ENCODE data around the gene CRELD2.
A peak's percentile ranks its signal among the peaks of the same experiment; 100 is the strongest.
"Not testable (repeated sequence)": the region's sequence is repeated elsewhere in the genome, so short reads cannot be mapped to it uniquely, and the experiment has no call there.

The CRELD2 gene

DNA sequence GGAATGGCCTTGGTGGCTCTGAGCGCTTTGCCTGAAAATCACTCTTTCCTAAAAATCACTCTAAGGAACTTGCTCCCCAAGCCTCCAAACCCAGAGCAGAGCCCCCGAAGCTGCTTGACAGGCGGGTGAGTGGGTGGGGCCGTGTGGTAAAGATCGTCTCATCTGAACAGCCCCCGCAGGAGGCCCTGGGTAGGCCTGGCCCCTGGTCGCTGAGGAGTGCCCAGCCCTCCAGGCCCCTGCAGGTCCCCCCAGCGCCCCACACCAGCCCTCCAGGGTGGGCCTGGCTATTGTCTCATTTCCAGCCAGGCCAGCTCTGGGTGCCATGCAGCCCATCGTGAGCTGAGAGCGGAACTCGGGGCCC lies 25.0 kb downstream of the CRELD2 start:
- DNase-seq (ENCODE audit: low spot score) (no peak), FAIRE-seq (no peak)

DNA sequence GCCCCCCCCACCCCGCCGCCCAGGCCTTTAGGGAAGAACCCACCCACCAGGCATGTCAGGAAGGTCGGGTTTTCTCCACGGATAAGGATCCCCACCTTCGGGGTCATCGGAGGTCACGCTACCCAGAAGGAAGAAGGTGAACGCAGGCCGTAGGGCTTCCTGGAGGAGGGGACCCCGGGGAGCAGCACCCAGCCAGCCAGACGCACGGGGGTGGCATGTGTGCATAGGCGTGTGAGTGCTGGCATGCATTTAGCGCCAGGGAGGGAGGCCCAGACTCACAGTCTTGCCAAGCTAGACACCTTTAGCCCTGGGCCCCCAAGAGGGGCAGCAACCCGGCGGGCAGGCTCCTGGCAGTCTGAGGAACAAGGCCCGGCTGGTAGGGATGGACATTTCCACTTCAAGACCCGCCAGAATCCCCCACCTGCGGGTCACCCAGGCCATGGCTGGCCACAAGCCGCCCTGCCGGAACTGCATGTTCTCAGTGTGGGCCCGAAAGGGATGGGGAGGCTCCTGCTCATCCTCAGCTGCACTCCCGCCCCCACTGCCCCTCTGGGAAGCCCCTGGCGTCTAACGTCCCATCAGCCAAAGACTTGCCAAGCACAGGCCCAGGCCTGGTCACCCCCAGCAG lies 25.5 kb downstream of the CRELD2 start:
- no peak for DNase-seq (ENCODE audit: low spot score)
- FAIRE-seq = no peak

DNA sequence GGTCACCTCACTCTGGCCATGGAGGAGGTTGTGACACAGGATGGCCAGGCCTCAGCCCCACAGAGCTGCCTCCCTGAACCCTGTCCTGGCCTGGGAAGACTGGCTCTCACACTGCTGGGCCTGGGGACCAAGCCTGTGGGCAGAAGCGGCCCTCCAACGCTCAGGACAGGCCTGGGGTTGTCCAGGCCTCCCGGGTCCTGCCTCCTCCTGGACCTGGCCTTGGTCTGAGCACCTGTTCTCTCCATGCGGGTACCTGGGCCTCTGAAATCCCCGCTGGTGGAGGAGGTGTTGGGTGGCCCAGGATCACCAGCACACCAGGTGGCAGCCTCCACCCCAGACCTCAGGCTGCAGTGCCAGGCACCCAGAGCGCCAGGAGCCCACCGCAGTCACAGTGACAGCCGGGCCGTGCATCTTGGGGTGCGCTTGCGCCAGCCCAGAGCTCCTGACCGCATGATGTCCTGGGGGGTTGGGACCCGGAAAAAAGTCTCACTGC lies 26.0 kb downstream of the CRELD2 start:
- FAIRE-seq = no peak
- DNase-seq (ENCODE audit: low spot score) = no peak

DNA sequence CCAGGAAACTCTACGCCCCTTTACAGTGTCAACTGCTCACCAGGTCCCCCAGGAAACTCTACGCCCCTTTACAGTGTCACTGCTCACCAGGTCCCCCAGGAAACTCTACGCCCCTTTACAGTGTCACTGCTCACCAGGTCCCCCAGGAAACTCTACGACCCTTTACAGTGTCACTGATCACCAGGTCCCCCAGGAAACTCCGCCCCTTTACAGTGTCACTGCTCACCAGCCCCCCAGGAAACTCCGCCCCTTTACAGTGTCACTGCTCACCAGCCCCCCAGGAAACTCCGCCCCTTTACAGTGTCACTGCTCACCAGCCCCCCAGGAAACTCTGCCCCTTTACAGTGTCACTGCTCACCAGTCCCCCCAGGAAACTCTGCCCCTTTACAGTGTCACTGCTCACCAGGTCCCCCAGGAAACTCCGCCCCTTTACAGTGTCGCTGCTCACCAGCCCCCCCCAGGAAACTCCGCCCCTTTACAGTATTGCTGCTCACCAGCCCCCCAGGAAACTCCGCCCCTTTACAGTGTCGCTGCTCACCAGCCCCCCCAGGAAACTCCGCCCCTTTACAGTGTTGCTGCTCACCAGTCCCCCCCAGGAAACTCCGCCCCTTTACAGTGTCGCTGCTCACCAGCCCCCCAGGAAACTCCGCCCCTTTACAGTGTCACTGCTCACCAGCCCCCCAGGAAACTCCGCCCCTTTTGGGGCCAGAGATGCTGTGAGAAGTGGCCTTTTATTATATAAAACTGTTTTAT lies 26.8 kb downstream of the CRELD2 start:
- not testable (repeated sequence) for DNase-seq (ENCODE audit: low spot score)
- peak; percentile 56 for FAIRE-seq

DNA sequence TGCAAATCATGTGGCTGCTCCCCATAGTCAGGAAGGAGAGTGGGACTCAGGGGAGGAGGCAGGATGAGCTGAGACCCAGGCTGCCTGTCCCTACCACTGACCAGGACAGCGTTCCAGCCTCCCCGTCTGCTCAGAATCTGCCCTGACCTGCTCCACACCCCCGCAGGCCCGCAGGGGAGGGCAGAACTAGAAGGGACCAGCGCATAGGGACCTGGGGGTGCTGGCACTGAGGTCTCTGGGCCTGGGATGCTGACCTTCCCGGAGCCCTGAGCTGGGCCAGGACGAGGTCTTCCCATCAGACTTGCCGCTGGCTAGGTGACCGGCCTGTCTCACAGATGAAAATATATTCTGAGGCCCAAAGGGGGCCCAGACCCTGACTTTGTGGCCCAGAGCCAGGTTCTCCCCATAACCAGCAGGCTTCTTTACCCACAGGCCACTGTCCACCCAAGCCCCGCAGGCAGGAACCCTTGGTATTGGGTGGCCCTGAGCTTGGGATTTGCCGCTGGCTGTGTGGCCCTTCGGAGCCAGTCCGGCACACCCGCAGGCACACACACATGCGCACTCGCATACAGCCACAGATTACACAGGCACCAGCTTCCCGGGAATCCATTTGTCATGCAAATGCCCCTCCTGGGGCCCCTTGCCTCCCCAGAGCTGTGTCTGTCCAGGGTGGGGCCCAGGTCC lies 28.3 kb downstream of the CRELD2 start:
- DNase-seq (ENCODE audit: low spot score) (no peak), FAIRE-seq (no peak)

DNA sequence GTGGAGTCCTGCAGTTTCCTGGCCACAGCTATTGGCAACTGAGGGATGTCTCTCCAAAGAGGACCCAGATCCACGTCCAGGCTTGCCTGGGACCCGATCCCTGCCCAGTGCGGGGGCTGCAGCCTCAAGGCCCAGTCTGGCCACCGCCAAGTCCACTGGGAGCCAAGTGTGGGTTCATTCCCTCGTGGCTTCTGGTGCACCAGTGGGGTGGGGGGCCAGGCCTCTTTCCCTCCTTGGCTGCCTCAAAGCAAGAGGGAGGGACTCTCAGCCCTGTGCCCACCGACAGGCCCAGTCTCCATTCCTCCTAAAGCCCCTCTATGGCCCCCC lies 28.8 kb downstream of the CRELD2 start:
- no peak for DNase-seq (ENCODE audit: low spot score)
- FAIRE-seq = no peak

DNA sequence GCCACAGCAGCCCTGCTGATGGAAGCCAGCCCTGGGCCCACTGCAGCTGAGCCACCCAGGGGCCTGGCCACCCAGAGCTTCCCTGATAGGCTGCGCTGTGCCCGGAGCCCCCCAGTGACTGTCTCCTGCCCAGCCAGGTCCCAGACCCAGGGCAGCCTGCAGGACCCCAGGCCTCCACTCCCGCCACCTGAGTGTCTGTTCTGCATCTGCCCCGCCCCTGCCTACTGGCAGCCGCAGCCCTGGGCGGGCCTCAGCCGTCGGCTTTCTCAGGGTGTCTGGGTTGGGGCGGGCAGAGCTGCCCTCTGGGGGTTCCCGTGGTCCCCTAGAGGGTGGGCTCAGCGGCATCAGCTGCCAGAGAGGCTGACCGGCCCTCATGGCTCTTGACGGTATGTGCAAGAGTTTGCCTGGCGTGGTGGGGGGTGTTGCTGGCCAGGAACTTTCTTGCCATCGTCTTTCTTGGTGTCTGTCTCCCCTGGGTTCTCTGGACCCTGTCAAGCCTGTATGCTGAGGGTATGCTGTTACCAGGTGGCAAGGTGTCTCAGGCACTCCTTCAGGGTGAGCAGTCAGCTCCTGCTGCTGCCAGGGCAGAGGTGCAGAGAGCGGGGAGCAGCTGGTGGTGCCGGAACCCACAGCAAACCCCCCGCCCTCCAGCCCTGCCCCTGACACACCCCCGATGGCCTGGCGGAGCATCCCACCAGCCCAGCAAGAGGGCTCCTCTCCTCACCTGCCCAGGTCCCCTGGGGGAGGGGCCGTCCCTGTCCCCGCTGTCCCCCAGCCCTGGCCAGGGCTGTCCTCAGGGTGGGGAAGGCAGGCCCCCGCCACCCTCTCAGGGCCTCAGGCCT lies 29.9 kb downstream of the CRELD2 start:
- FAIRE-seq (no peak), DNase-seq (ENCODE audit: low spot score) (no peak)

DNA sequence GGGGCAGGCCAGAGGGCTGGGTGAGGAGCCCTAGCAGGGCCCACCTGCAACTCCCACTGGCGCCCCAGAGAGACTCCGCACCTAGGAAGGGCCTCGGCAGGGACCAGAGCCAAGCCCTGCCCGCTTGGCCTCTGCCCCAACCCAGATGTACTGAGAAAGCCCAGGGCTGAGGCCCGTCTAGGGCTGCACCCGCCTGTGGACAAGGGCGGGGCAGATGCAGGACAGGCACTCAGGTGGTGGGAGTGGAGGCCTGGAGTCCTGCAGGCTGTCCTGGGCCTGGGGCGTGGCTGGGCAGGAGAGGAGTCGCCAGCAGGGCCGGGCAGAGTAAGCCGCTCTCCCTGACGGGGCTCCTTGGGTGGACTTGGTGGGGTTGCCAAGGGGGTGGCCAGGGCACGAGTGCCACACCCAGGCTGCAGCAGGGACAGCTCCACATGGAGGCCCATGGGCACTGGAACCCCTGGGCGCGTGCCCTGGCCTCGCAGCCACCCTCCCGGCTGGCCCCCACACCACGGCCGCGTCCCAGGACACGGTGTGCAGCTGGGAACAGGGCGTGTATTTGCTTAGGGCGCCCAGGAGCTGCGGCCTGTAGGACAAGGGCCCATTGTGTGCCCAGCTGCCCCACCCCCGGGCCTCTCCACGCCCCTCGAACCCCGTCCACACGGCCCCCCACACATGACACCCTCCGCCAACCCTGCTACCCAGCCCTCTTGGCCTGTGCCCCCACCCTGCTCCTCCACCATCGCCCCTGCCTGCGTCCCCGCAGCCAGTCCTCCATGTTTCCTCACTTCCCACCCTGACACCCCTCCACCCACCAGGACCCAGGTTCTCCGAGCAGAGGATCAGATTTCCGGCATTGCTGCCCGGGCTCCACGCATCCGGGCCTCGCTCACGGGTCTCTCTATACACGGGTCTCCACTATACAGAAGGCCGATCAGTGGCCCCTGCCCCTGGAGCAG lies 30.8 kb downstream of the CRELD2 start:
- DNase-seq (ENCODE audit: low spot score) = no peak
- peak; percentile 55 for FAIRE-seq

DNA sequence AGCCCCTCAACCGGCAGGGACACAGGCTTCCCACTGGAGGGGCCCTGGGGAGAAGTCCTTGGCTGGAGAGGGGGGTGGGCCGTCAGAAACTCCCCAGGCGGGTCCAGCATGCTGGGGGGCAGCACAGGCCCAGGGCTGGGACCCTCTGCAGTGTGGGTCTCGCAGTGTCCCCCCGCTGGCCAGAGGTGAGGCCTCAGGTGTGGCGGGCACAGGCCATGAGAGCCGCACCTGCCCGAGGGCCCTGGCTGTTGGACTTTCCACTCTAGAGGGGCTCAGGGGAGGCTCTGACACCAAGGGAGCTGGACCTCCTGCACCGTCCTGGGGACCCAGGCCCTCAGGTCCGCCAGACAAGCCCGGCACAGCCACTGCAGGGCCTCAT lies 31.5 kb downstream of the CRELD2 start:
- FAIRE-seq = no peak
- DNase-seq (ENCODE audit: low spot score) = no peak

DNA sequence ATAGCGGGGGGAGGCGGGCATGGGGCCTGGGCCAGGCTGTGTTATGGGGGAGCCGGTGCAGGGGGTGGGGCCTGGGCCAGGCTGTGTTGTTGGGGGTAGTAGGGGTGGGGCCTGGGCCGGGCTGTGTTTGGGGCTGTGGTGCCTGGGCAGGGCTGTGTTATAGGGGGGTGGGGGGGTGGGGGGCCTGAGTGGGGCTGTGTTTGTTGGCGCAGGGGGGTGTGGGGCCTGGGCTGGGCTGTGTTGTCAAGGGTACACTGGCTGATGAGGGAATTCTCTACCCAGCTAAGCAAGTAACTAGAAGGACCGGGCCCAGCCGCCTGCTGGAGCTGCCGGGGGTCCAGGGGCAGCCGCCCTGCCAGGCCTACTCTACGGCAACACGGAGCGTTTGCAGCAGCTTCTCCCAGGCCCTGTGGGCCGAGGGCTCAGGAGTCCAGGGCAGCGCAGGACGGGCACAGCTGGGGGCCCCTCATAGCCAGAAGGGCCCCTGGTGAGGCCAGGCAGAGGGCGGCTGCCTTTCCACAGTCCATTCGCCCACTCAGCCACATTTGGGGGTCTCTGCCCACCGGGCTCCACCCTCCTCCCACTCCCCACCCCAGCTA lies 32.1 kb downstream of the CRELD2 start:
- no peak for DNase-seq (ENCODE audit: low spot score)
- FAIRE-seq = no peak

DNA sequence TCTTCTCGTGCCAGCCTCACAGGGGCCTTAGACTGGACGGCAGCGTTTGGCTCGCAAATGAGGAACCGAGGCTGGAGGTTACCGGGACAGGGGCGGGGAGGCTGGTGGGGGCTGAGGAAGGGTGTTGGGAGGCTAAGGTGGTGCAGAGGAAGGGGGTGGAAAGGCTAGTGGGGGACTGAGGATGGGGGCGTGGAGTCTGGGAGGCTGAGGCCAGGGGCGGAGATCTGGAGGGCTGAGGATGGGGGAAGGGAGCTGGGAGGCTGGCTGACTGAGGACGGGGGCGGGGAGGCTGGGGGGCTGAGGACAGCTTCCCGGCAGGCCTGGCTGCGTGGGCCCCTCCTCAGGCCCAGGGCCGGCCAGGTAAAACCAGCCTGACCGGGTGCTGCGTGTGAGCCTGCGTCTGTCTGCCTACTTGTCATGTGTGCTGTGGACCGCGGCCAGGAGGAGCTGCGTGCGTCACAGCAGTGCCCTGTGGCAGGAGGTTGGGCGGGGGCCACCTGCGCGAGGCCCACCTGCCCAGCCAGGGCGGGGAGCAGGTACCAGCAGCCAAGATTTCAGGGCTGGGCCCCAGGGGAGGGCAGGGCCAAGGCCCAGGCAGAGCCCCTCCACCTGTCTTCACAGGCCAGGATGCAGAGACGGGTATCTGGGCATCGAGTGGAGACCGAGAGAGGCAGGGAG lies 32.7 kb downstream of the CRELD2 start:
- FAIRE-seq = no peak
- no peak for DNase-seq (ENCODE audit: low spot score)

DNA sequence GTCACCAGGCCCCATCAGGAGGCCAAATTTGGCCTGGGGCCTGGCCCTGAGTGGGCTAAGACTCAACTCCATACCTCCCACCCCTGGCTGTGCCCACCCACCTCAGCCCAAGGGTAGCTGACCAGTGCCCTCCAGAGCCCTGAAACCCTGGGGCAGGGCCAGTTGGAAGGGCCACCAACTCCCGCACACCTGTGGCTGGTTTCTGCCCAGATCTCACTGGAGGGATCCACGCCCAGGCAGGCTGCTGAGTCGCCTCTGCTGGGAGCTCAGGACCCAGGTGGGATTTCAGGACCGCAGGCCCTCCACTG lies 33.2 kb downstream of the CRELD2 start:
- DNase-seq (ENCODE audit: low spot score) (no peak), FAIRE-seq (no peak)

DNA sequence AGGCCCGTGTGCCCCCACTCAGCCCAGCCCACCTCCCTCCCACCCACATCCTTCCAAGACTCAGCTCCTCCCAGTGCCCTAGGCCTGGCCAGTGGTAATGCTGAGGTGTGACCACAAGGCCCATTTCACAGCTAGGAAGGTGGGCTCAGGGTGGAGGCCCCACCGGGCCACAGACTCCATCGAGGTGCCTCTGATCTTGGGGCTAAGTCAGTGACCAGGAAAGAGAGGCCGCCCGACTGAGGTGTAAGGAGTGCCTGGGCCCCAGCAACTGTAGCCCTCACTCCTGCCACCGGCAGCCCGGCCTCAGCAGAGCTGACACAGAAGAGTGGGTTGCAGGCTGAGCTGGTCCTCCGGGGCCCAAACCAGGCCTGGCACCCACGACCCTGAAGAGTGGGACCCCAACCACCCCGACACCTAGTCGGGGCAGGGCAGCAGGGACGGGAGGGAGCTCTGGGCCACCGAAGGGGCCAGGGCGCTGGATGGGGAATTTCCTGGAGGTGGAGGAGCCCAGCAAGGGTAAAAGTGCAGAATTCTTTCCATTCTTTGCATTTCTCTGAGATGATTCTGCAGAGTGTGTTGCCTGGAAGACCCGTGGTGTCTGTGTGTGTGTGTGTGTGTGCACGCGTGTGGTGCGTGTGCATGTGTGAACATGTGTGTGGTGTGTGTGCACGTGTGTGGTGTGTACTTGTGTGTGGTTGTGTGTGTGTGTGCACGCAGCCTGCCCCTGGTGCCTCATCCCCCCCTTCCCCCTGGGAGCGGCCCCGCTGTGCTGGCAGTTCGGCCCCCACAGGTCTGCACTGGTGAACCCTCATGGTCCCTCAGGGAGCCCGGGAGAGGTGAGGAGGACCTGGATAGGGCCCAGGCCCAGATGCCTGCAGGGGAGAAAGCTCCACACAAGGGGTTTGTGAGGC lies 33.8 kb downstream of the CRELD2 start:
- peak; percentile 73 for DNase-seq (ENCODE audit: low spot score)
- peak; percentile 99 for FAIRE-seq

DNA sequence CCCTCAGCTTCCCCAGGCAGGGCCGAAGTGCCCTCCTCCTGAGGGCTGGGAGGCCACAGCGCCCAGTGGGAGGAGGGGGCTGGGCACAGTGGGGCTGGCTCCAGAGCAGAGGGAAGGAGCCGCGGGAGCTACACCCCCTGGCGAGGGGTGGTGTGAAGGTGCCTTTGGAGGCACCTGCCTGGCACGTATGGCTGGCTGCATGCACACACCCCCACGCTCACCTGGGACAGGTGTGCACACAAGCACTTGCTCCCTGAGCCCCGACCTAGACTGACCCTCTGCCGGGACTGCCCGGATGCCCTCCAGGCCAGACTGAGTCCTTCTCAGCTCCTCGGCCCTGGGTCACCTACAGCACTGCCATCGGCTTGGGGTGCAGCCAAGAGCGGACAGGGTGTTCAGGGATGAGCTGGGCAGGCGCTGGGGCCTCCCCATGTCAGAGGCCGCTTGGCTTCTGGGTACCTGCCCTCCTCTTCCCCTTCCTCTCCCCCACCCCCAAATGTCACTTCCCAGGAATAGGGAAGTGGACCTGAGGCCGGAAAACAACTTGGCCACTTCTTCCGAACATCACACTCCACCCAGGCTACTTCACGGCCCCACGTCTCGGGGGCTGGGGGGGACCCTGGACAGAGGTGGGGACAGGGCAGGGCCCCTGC lies 34.7 kb downstream of the CRELD2 start:
- DNase-seq (ENCODE audit: low spot score) (no peak), FAIRE-seq (peak; percentile 30)

DNA sequence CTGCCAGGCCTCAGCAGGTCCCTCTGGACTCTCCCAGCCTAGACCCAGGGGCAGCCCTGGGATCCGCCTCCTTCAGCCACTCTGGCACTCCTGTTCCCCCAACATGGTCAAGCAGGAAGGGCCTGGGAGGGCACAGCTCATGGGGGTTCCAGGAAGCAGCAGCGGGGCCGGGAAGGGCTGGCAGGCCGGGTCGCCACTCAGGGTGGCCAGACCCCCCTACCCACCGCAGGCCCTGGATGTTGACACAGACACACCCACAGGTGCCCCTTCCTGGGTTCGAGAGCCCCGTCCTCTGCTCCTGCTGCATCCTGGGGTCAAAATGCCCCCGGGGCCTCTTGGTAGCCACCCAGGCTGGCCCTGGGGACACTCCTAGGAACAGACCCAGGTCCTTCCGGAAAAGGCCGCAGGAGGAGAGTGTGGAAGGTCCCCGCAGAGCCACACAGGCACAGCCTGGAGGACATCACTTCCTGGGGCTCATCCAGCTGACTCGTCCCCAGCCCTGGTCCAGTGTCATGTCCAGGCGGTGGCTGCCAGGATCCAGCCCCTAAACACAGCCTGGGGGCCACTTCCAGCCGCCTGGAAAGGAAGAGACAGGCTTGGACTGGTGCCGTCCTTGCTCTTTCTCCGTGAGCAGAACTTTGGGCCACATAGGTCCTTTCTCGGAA lies 35.4 kb downstream of the CRELD2 start:
- DNase-seq (ENCODE audit: low spot score) (no peak), FAIRE-seq (no peak)

DNA sequence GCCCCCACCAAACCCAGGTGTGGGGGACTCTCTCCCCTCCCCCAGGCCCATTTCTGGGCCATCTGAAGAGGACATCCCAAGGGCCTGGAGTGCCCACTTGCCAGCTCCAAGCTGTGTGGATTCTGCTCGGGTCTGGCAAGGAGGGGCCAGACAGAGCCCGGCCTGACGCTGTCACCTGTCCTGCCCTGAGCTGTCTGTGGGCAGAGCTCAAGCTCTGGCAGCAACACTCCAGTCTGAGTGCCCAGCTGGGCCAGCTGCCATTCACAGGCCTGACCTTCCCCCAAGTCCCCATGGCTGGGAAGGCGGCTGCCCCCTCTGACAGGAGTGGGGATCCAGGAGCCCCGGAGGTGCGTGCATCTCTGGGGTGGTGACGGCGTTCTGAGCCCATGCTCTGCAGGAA lies 35.9 kb downstream of the CRELD2 start:
- no peak for DNase-seq (ENCODE audit: low spot score)
- FAIRE-seq = no peak

DNA sequence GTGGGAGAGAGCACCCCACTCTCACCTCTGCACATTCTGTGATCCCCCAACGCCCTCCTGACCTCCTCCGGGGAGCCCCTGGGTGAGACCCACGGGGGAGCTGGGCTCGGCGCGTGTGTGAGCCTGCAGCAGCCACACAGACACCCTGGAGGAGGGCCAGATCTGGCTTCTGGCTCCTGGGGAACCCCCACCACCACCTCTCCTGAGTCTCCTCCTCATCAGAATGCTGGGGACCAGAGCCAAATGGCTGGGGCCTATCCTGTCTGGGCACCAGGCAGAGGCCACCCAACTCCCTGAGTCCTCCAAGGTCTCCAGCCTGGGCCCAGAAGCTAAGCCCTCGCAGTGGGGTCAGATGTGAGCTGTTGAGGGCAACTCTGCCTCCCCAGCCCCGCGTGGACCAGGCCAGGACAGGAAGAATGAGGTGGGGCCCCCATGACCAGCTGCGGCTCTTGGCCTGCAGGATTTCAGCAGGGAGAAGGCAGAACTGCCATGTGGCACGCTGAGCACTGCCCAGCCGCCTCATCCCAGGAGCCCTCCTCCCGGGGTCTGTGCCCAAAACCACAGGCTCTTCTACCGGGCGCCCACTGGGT lies 36.7 kb downstream of the CRELD2 start:
- DNase-seq (ENCODE audit: low spot score) = no peak
- no peak for FAIRE-seq

Data from urothelium cell line (cell line).